Caco-2 (cell line): ENCODE results near the gene TLR8. TPM values are rescaled to one million over a fixed set of nuclear protein-coding genes. Genes with fewer than 3 reads are reported as not detected.

Experiments used
- BruUV-seq: library from RNA; stranded (reverse); fragments of 400-500 nt; replicated peaks from 2 replicates; lab custom pipeline; 2021; lab: Mats Ljungman, UMichigan
- CTCF ChIA-PET: fragments of 300-600 bp; sonication (Branson Sonifier 250); formaldehyde crosslinking; loops from one replicate; lab custom pipeline; 2022; ENCODE audit warnings: antibody characterized with exemption; lab: Charles Lee
- POLR2A ChIA-PET: fragments of 300-600 bp; sonication (Branson Sonifier 250); formaldehyde crosslinking; loops from one replicate; lab custom pipeline; 2022; ENCODE audit warnings: antibody characterized with exemption; lab: Charles Lee
- DNase-seq, 2 experiments: peaks; one replicate each; pipeline versions ENCODE4 v3.0.0 to v3.0.0-alpha.2; 2020 to 2022
- H3K27me3 ChIP-seq: replicated peaks from 2 replicates; pipeline ENCODE4 v1.6.0; 2011; ENCODE audit warnings: low read length; ENCODE audit not compliant: control insufficient read depth, insufficient read depth
- H3K36me3 ChIP-seq: 2 replicates; pipeline ENCODE4 v1.5.1; 2011; ENCODE audit warnings: low read length; ENCODE audit not compliant: control insufficient read depth, insufficient read depth
- H3K4me1 ChIP-seq: fragments of 250-450 bp; sonication (Bioruptor Pico); 2 replicates; pipeline ENCODE4 v1.5.1; 2020; ENCODE audit warnings: mild to moderate bottlenecking
- H3K4me3 ChIP-seq: 2 replicates; pipeline ENCODE4 v1.5.1; 2011; ENCODE audit warnings: low read depth, mild to moderate bottlenecking, control low read depth, low read length
- H3K9me3 ChIP-seq: fragments of 250-450 bp; sonication (Bioruptor Pico); 2 replicates; pipeline ENCODE4 v1.5.1; 2020; ENCODE audit warnings: mild to moderate bottlenecking, moderate library complexity
- H3K27ac Mint-ChIP-seq: one replicate; pipeline ENCODE4 v1.8.0; 2022; ENCODE audit warnings: mixed read lengths; ENCODE audit not compliant: unreplicated experiment
- H3K27me3 Mint-ChIP-seq: one replicate; pipeline ENCODE4 v1.8.0; 2022; ENCODE audit warnings: mixed read lengths; ENCODE audit not compliant: insufficient read depth, unreplicated experiment
- H3K36me3 Mint-ChIP-seq: one replicate; pipeline ENCODE4 v1.8.0; 2022; ENCODE audit warnings: mild to moderate bottlenecking, mixed read lengths; ENCODE audit not compliant: insufficient read depth, unreplicated experiment
- H3K4me1 Mint-ChIP-seq: one replicate; pipeline ENCODE4 v1.8.0; 2022; ENCODE audit warnings: low read depth, mixed read lengths; ENCODE audit not compliant: unreplicated experiment
- H3K4me3 Mint-ChIP-seq: one replicate; pipeline ENCODE4 v1.8.0; 2022; ENCODE audit warnings: mild to moderate bottlenecking, moderate library complexity, mixed read lengths; ENCODE audit not compliant: unreplicated experiment
- H3K9me3 Mint-ChIP-seq: one replicate; pipeline ENCODE4 v1.8.0; 2022; ENCODE audit warnings: mixed read lengths; ENCODE audit not compliant: unreplicated experiment
- intact Hi-C: fragments of 100-400 bp; cut with micrococcal nuclease; formaldehyde crosslinking; loops from one replicate; pipeline ENCODE4 v1.10.0; 2022; ENCODE audit not compliant: unreplicated experiment
- total RNA-seq: library from RNA; stranded (reverse); gene quantifications from 2 replicates; pipeline ENCODE4 v1.2.3, GENCODE V29; 2022
- TF ChIP-seq, protein P1 (sequence below), 2 experiments: fragments of 200-600 bp in 1 of 2; IDR thresholded peaks; 1 replicate in 1 of 2; 2 replicates in 1 of 2; pipeline versions ENCODE4 v1.5.1 to v1.8.0; 2011 to 2022; ENCODE audit warnings: antibody characterized with exemption in 1 of 2, control low read depth in 1 of 2, inconsistent platforms in 1 of 2, low read depth in 1 of 2, low read length in 1 of 2, mild to moderate bottlenecking in 1 of 2, moderate library complexity in 1 of 2; ENCODE audit not compliant: insufficient read depth in 1 of 2, severe bottlenecking in 1 of 2, unreplicated experiment in 1 of 2

The TLR8 gene
- total RNA-seq, 1 experiment from 2014 or later, result not detected

DNA sequence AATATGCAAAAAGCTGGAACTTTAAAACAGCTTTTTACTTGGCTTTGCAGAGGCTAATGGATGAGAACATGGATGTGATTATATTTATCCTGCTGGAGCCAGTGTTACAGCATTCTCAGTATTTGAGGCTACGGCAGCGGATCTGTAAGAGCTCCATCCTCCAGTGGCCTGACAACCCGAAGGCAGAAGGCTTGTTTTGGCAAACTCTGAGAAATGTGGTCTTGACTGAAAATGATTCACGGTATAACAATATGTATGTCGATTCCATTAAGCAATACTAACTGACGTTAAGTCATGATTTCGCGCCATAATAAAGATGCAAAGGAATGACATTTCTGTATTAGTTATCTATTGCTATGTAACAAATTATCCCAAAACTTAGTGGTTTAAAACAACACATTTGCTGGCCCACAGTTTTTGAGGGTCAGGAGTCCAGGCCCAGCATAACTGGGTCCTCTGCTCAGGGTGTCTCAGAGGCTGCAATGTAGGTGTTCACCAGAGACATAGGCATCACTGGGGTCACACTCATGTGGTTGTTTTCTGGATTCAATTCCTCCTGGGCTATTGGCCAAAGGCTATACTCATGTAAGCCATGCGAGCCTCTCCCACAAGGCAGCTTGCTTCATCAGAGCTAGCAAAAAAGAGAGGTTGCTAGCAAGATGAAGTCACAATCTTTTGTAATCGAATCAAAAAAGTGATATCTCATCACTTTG, 15.6 kb downstream of the TLR8 start:
- H3K27me3 Mint-ChIP-seq, result no peaks in the 10 kb centered on the region
- Histone ChIP-seq H3K27me3 (no peaks in the 10 kb centered on the region), H3K36me3 (no peaks in the 10 kb centered on the region), H3K4me3 (no peak overlapping the region), H3K4me1 (no peaks in the 10 kb centered on the region), H3K9me3 (no peaks in the 10 kb centered on the region)
- TF ChIP-seq, protein P1, sequence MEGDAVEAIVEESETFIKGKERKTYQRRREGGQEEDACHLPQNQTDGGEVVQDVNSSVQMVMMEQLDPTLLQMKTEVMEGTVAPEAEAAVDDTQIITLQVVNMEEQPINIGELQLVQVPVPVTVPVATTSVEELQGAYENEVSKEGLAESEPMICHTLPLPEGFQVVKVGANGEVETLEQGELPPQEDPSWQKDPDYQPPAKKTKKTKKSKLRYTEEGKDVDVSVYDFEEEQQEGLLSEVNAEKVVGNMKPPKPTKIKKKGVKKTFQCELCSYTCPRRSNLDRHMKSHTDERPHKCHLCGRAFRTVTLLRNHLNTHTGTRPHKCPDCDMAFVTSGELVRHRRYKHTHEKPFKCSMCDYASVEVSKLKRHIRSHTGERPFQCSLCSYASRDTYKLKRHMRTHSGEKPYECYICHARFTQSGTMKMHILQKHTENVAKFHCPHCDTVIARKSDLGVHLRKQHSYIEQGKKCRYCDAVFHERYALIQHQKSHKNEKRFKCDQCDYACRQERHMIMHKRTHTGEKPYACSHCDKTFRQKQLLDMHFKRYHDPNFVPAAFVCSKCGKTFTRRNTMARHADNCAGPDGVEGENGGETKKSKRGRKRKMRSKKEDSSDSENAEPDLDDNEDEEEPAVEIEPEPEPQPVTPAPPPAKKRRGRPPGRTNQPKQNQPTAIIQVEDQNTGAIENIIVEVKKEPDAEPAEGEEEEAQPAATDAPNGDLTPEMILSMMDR (IDR thresholded peaks at IDR 0.05; ENCODE audit: insufficient read depth in 1 of 2, low read depth in 1 of 2, low read length in 1 of 2, severe bottlenecking in 1 of 2, unreplicated experiment in 1 of 2), result no peak
- POLR2A ChIA-PET, result no interaction called here
- H3K27ac Mint-ChIP-seq, result no peak overlapping the region
- no peak for DNase-seq
- no peaks in the 10 kb centered on the region for H3K9me3 Mint-ChIP-seq
- intact Hi-C loops, result no loop called here
- H3K36me3 Mint-ChIP-seq, result no peaks in the 10 kb centered on the region
- H3K4me3 Mint-ChIP-seq, result no peak overlapping the region
- CTCF ChIA-PET, result no interaction called here
- no peaks in the 10 kb centered on the region for H3K4me1 Mint-ChIP-seq
- no TSS peak for BruUV-seq

- Histone ChIP-seq H3K27me3 (no peaks in the 10 kb centered on the region), H3K9me3 (no peaks in the 10 kb centered on the region), H3K4me1 (no peaks in the 10 kb centered on the region), H3K36me3 (no peaks in the 10 kb centered on the region), H3K4me3 (no peak overlapping the region)
- ChIA-PET POLR2A (no interaction called here), CTCF (no interaction called here)
- H3K4me3 Mint-ChIP-seq, result no peak overlapping the region
- no TSS peak for BruUV-seq
- intact Hi-C loops, result no loop called here
- DNase-seq, result no peak
- TF ChIP-seq, protein P1 (IDR thresholded peaks at IDR 0.05; ENCODE audit: insufficient read depth in 1 of 2, low read depth in 1 of 2, low read length in 1 of 2, severe bottlenecking in 1 of 2, unreplicated experiment in 1 of 2), result no peak
- no peaks in the 10 kb centered on the region for H3K27me3 Mint-ChIP-seq
- H3K27ac Mint-ChIP-seq, result no peak overlapping the region
- no peaks in the 10 kb centered on the region for H3K4me1 Mint-ChIP-seq
- H3K36me3 Mint-ChIP-seq, result no peaks in the 10 kb centered on the region
- no peaks in the 10 kb centered on the region for H3K9me3 Mint-ChIP-seq
These were observed 16.1 kb downstream of the TLR8 start for GRCh38 chrX:12922599-12922919.

- H3K36me3 ChIP-seq, result no peaks in the 10 kb centered on the region
- no peaks in the 10 kb centered on the region for H3K27me3 ChIP-seq
- intact Hi-C loops, result no loop called here
- ChIA-PET CTCF (interaction anchor here (0.7 kb wide), 1 partner anchor 77 kb away, joined by 3 read pairs; no protein-coding TSS in a partner anchor), POLR2A (no interaction called here)
- TF ChIP-seq, protein P1 (IDR thresholded peaks at IDR 0.05; ENCODE audit: insufficient read depth in 1 of 2, low read depth in 1 of 2, low read length in 1 of 2, severe bottlenecking in 1 of 2, unreplicated experiment in 1 of 2), result no peak
- no peak overlapping the region for H3K4me3 ChIP-seq
- Mint-ChIP-seq H3K27ac (no peak overlapping the region), H3K4me1 (no peaks in the 10 kb centered on the region), H3K4me3 (no peak overlapping the region), H3K27me3 (no peaks in the 10 kb centered on the region), H3K9me3 (no peaks in the 10 kb centered on the region), H3K36me3 (no peaks in the 10 kb centered on the region)
- BruUV-seq, result no TSS peak
- H3K4me1 ChIP-seq, result no peaks in the 10 kb centered on the region
- DNase-seq, result no peak
- H3K9me3 ChIP-seq, result no peaks in the 10 kb centered on the region
These were observed 23.3 kb downstream of the TLR8 start for GRCh38 chrX:12929701-12930100.
